Neural progenitor cell (in vitro differentiated cells): ENCODE data around the gene GPD1L. TPM values are rescaled to one million over a fixed set of nuclear protein-coding genes. Genes with fewer than 3 reads are reported as not detected.
"Not testable (repeated sequence)": the region's sequence is repeated elsewhere in the genome, so short reads cannot be mapped to it uniquely, and the experiment has no call there.

Source experiments
- DNase-seq: peaks from one replicate; pipeline ENCODE4 v3.0.0-alpha.2; 2016; ENCODE audit warnings: low spot score
- H2AFZ ChIP-seq: fragments of 200-600 bp; sonication (generic); replicated peaks from 2 replicates; pipeline ENCODE4 v1.6.1; 2016; ENCODE audit warnings: antibody characterized with exemption
- H3F3A ChIP-seq: fragments of 200-600 bp; sonication (generic); 2 replicates; pipeline ENCODE4 v1.6.1; 2016; ENCODE audit warnings: antibody characterized with exemption, low read depth
- H3K27ac ChIP-seq: fragments of 200-600 bp; sonication (generic); 2 replicates; pipeline ENCODE4 v1.5.1; 2016; ENCODE audit warnings: mild to moderate bottlenecking
- H3K27me3 ChIP-seq: fragments of 200-600 bp; sonication (generic); 2 replicates; pipeline ENCODE4 v1.6.1; 2016; ENCODE audit warnings: mild to moderate bottlenecking, moderate library complexity
- H3K36me3 ChIP-seq: fragments of 200-600 bp; sonication (generic); 2 replicates; pipeline ENCODE4 v1.5.1; 2016
- H3K4me1 ChIP-seq: fragments of 200-600 bp; sonication (generic); 2 replicates; pipeline ENCODE4 v1.6.1; 2016; ENCODE audit warnings: mixed run types
- H3K4me2 ChIP-seq: fragments of 200-600 bp; sonication (generic); 2 replicates; pipeline ENCODE4 v1.6.1; 2016
- H3K4me3 ChIP-seq: fragments of 200-600 bp; sonication (generic); 2 replicates; pipeline ENCODE4 v1.5.1; 2016
- H3K79me2 ChIP-seq: fragments of 200-600 bp; sonication (generic); 2 replicates; pipeline ENCODE4 v1.6.1; 2016; ENCODE audit warnings: low read depth
- H3K9ac ChIP-seq: fragments of 200-600 bp; sonication (generic); 2 replicates; pipeline ENCODE4 v1.6.1; 2016
- H3K9me3 ChIP-seq: fragments of 200-600 bp; sonication (generic); 2 replicates; pipeline ENCODE4 v1.5.1; 2016; ENCODE audit warnings: low read depth
- H4K20me1 ChIP-seq: fragments of 200-600 bp; sonication (generic); 2 replicates; pipeline ENCODE4 v1.6.1; 2016; ENCODE audit warnings: low read depth
- H3K27ac Mint-ChIP-seq: 3 replicates; pipeline ENCODE4 v1.8.0; 2021; ENCODE audit warnings: mixed read lengths
- H3K27me3 Mint-ChIP-seq: 2 replicates; pipeline ENCODE4 v1.8.0; 2022; ENCODE audit warnings: low read depth, mild to moderate bottlenecking, inconsistent platforms, moderate library complexity, mixed read lengths; ENCODE audit not compliant: insufficient read depth
- H3K36me3 Mint-ChIP-seq: 3 replicates; pipeline ENCODE4 v1.8.0; 2021; ENCODE audit warnings: mixed read lengths
- H3K4me1 Mint-ChIP-seq: 3 replicates; pipeline ENCODE4 v1.8.0; 2021; ENCODE audit warnings: mixed read lengths
- H3K4me3 Mint-ChIP-seq: 3 replicates; pipeline ENCODE4 v1.8.0; 2021; ENCODE audit warnings: mild to moderate bottlenecking, moderate library complexity, mixed read lengths
- H3K9me3 Mint-ChIP-seq: 3 replicates; pipeline ENCODE4 v1.8.0; 2020; ENCODE audit warnings: mixed read lengths
- EZH2 ChIP-seq: fragments of 200-600 bp; sonication (generic); IDR thresholded peaks from 2 replicates; pipeline ENCODE4 v1.6.1; 2017; ENCODE audit warnings: antibody characterized with exemption, mild to moderate bottlenecking, moderate library complexity
- EZH2phosphoT487 ChIP-seq: fragments of 200-600 bp; sonication (generic); IDR thresholded peaks from 2 replicates; pipeline ENCODE4 v1.6.1; 2017; ENCODE audit warnings: antibody characterized with exemption
- total RNA-seq: library from RNA; depleted of rRNA; stranded (reverse); fragments of >200 nt; gene quantifications from 2 replicates; pipeline ENCODE4 v1.2.3, GENCODE V29; 2015; ENCODE audit warnings: low replicate concordance
- TF ChIP-seq, protein P1 (sequence below): fragments of 200-600 bp; sonication (generic); IDR thresholded peaks from 2 replicates; pipeline ENCODE4 v1.5.1; 2017; ENCODE audit warnings: antibody characterized with exemption, mild to moderate bottlenecking

Gene GPD1L
- total RNA-seq, 1 donor from 2014 or later: 5.6 TPM

- Histone ChIP-seq H3K4me2 (peak overlapping the region; percentile 96), H4K20me1 (no peaks in the 10 kb centered on the region), H3F3A (no peaks in the 10 kb centered on the region), H3K4me1 (peaks cover 7% of the 10 kb centered on the region), H2AFZ (peak overlapping the region; percentile 100), H3K36me3 (no peaks in the 10 kb centered on the region), H3K9me3 (peaks cover 11% of the 10 kb centered on the region), H3K27me3 (peaks cover 31% of the 10 kb centered on the region), H3K9ac (no peak overlapping the region), H3K79me2 (no peaks in the 10 kb centered on the region), H3K4me3 (peak overlapping the region; percentile 73), H3K27ac (no peak overlapping the region)
- Mint-ChIP-seq H3K9me3 (peaks cover 14% of the 10 kb centered on the region), H3K4me1 (peaks cover 10% of the 10 kb centered on the region), H3K4me3 (peak overlapping the region; percentile 92), H3K36me3 (peaks cover 2% of the 10 kb centered on the region), H3K27me3 (peaks cover 13% of the 10 kb centered on the region), H3K27ac (no peak overlapping the region)
- peak; percentile 24 for DNase-seq
- TF ChIP-seq, protein P1, sequence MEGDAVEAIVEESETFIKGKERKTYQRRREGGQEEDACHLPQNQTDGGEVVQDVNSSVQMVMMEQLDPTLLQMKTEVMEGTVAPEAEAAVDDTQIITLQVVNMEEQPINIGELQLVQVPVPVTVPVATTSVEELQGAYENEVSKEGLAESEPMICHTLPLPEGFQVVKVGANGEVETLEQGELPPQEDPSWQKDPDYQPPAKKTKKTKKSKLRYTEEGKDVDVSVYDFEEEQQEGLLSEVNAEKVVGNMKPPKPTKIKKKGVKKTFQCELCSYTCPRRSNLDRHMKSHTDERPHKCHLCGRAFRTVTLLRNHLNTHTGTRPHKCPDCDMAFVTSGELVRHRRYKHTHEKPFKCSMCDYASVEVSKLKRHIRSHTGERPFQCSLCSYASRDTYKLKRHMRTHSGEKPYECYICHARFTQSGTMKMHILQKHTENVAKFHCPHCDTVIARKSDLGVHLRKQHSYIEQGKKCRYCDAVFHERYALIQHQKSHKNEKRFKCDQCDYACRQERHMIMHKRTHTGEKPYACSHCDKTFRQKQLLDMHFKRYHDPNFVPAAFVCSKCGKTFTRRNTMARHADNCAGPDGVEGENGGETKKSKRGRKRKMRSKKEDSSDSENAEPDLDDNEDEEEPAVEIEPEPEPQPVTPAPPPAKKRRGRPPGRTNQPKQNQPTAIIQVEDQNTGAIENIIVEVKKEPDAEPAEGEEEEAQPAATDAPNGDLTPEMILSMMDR: no peak
- TF ChIP-seq EZH2 (peak; percentile 56), EZH2phosphoT487 (no peak)
These were observed 526 bp downstream of the GPD1L start for GRCh38 chr3:32106929-32107362.

DNA sequence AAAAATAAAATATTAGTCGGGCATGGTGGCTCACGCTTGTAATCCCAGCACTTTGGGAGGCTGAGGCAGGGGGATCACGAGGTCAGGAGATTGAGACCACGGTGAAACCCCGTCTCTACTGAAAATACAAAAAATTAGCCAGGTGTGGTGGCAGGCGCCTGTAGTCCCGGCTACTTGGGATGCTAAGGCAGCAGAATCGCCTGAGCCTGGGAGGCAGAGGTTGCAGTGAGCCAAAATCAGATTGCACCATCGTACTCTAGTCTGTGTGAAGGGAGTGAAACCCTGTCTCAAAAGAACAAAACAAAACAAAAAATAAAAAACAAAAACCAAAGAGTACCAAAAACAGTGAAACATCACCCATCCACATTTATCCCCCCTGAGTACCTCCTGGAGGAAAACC, 1.8 kb downstream of the GPD1L start:
- not testable (repeated sequence) for H3K4me3 ChIP-seq, H4K20me1 ChIP-seq, H3K36me3 Mint-ChIP-seq, H3K9me3 Mint-ChIP-seq, H3K9ac ChIP-seq, H3K27ac ChIP-seq, H3K4me1 Mint-ChIP-seq, H3K4me2 ChIP-seq, H3K79me2 ChIP-seq, H2AFZ ChIP-seq, H3K36me3 ChIP-seq, H3F3A ChIP-seq, DNase-seq, H3K9me3 ChIP-seq, H3K27ac Mint-ChIP-seq, H3K4me1 ChIP-seq
- peaks cover 31% of the 10 kb centered on the region for H3K27me3 ChIP-seq
- Mint-ChIP-seq H3K27me3 (peaks cover 13% of the 10 kb centered on the region), H3K4me3 (peak overlapping the region; percentile 18)

GRCh38 chr3:32109256-32109655, 2.8 kb downstream of the GPD1L start:
- Histone ChIP-seq H3F3A (no peaks in the 10 kb centered on the region), H4K20me1 (no peaks in the 10 kb centered on the region), H3K27ac (no peak overlapping the region), H3K4me1 (peaks cover 7% of the 10 kb centered on the region), H3K36me3 (no peaks in the 10 kb centered on the region), H2AFZ (no peak overlapping the region), H3K4me3 (no peak overlapping the region), H3K9ac (no peak overlapping the region), H3K79me2 (no peaks in the 10 kb centered on the region), H3K9me3 (no peaks in the 10 kb centered on the region), H3K27me3 (peaks cover 31% of the 10 kb centered on the region), H3K4me2 (no peak overlapping the region)
- no peak overlapping the region for H3K27ac Mint-ChIP-seq
- no peak for TF ChIP-seq EZH2
- TF ChIP-seq EZH2phosphoT487: no peak
- TF ChIP-seq, protein P1: no peak
- H3K9me3 Mint-ChIP-seq: peaks cover 3% of the 10 kb centered on the region
- H3K27me3 Mint-ChIP-seq: peaks cover 13% of the 10 kb centered on the region
- DNase-seq: no peak
- no peak overlapping the region for H3K4me3 Mint-ChIP-seq
- H3K36me3 Mint-ChIP-seq: peaks cover 2% of the 10 kb centered on the region
- H3K4me1 Mint-ChIP-seq: peaks cover 10% of the 10 kb centered on the region

- peaks cover 7% of the 10 kb centered on the region for H3K4me1 ChIP-seq
- H3K9ac ChIP-seq: no peak overlapping the region
- no peak overlapping the region for H2AFZ ChIP-seq
- H3K27me3 ChIP-seq: peaks cover 31% of the 10 kb centered on the region
- peaks cover 13% of the 10 kb centered on the region for H3K27me3 Mint-ChIP-seq
- no peak overlapping the region for H3K4me3 Mint-ChIP-seq
- DNase-seq: no peak
- no peak overlapping the region for H3K4me2 ChIP-seq
- H3K4me1 Mint-ChIP-seq: peaks cover 10% of the 10 kb centered on the region
- H3K9me3 ChIP-seq: no peaks in the 10 kb centered on the region
- H3K36me3 ChIP-seq: no peaks in the 10 kb centered on the region
- no peaks in the 10 kb centered on the region for H3K79me2 ChIP-seq
- TF ChIP-seq, protein P1: no peak
- no peak for TF ChIP-seq EZH2phosphoT487
- TF ChIP-seq EZH2: no peak
- H3K4me3 ChIP-seq: no peak overlapping the region
- H3K36me3 Mint-ChIP-seq: peaks cover under 1% of the 10 kb centered on the region
- no peaks in the 10 kb centered on the region for H3F3A ChIP-seq
- H3K27ac Mint-ChIP-seq: no peak overlapping the region
- no peaks in the 10 kb centered on the region for H4K20me1 ChIP-seq
- H3K9me3 Mint-ChIP-seq: peaks cover 6% of the 10 kb centered on the region
- H3K27ac ChIP-seq: no peak overlapping the region
These were observed 3.9 kb downstream of the GPD1L start for GRCh38 chr3:32110233-32110760.
